HepG2 (cell line): ENCODE measurements around the gene VAT1L. TPM values are rescaled to one million over a fixed set of nuclear protein-coding genes. Genes with fewer than 3 reads are reported as not detected.

Source experiments
- ATAC-seq: fragments of 200-7000 bp; cut with Tn5 transposase; 3 replicates; pipeline ENCODE4 v1.9.1; 2020; ENCODE audit warnings: mild to moderate bottlenecking, moderate library complexity
- BruUV-seq: library from RNA; stranded (reverse); fragments of 400-500 nt; replicated peaks from 2 replicates; lab custom pipeline; 2021; lab: Mats Ljungman, UMichigan
- CTCF ChIA-PET: fragments of 300-600 bp; formaldehyde crosslinking; extraction: SDS; loops from one replicate; lab custom pipeline; 2021; ENCODE audit warnings: low total read pairs, inconsistent platforms, low intra/inter-chr PET ratio; lab: Yijun Ruan, JAX
- POLR2A ChIA-PET: fragments of 350-600 bp; sonication (Branson Sonifier 250); formaldehyde crosslinking; loops from one replicate; lab custom pipeline; 2020; ENCODE audit warnings: antibody characterized with exemption, inconsistent platforms; lab: Yijun Ruan, JAX
- DNase-seq: peaks from one replicate; pipeline ENCODE4 v3.0.0-alpha.2; 2015; ENCODE audit warnings: low spot score
- FAIRE-seq: peaks from 3 replicates; lab custom pipeline; 2011; peaks lifted over from hg19 to GRCh38; lab: Jason Lieb, UNC
- H2AFZ ChIP-seq: one replicate; pipeline ENCODE4 v1.6.1; 2011; ENCODE audit warnings: low read length, inconsistent platforms
- H3K27ac ChIP-seq: fragments of 300-600 bp; 3 replicates; pipeline ENCODE4 v1.8.0; 2011; ENCODE audit warnings: mixed run types, mild to moderate bottlenecking, mixed read lengths, low read length, inconsistent platforms; ENCODE audit not compliant: insufficient read depth; ENCODE audit errors: extremely low read length
- H3K27me3 ChIP-seq, 2 experiments: fragments of 200-600 bp in 1 of 2; 2 replicates in 1 of 2; 3 replicates in 1 of 2; pipeline versions ENCODE4 v1.6.0 to v1.8.0; 2011; ENCODE audit warnings: low read length in 2 of 2, mild to moderate bottlenecking in 2 of 2, moderate library complexity in 2 of 2, inconsistent platforms in 1 of 2; ENCODE audit not compliant: insufficient read depth in 2 of 2, control insufficient read depth in 1 of 2
- H3K36me3 ChIP-seq, 2 experiments: fragments of 200-600 bp in 1 of 2; replicated peaks in 1 of 2; 2 replicates in 1 of 2; 3 replicates in 1 of 2; pipeline versions ENCODE4 v1.5.1 to v1.8.0; 2011; ENCODE audit warnings: low read length in 2 of 2, inconsistent platforms in 1 of 2; ENCODE audit not compliant: insufficient read depth in 2 of 2, control insufficient read depth in 1 of 2
- H3K4me1 ChIP-seq: 2 replicates; pipeline ENCODE4 v1.5.1; 2012; ENCODE audit warnings: low read length, inconsistent platforms; ENCODE audit not compliant: insufficient read depth
- H3K4me2 ChIP-seq: 2 replicates; pipeline ENCODE4 v1.6.0; 2011; ENCODE audit warnings: low read depth, low read length, inconsistent platforms
- H3K4me3 ChIP-seq, 3 experiments: fragments of 200-600 bp in 1 of 3; sonication (generic), shearing (Covaris generic) in 1 of 3; replicated peaks in 1 of 3; 2 replicates each; pipeline ENCODE4 v1.5.1; 2011 to 2016; ENCODE audit warnings: low read length in 3 of 3, inconsistent platforms in 2 of 3, low read depth in 2 of 3, mild to moderate bottlenecking in 2 of 3, control low read depth in 1 of 3, mixed read lengths in 1 of 3; ENCODE audit not compliant: insufficient read depth in 1 of 3
- H3K79me2 ChIP-seq: one replicate; pipeline ENCODE4 v1.6.1; 2011; ENCODE audit warnings: low read length, inconsistent platforms; ENCODE audit not compliant: insufficient read depth
- H3K9ac ChIP-seq: 2 replicates; pipeline ENCODE4 v1.6.0; 2011; ENCODE audit warnings: mild to moderate bottlenecking, low read depth, low read length, inconsistent platforms; ENCODE audit not compliant: insufficient read depth
- H3K9me3 ChIP-seq: 2 replicates; pipeline ENCODE4 v1.5.1; 2012; ENCODE audit warnings: mild to moderate bottlenecking, low read length
- H4K20me1 ChIP-seq: 2 replicates; pipeline ENCODE4 v1.6.0; 2011; ENCODE audit warnings: inconsistent platforms, mild to moderate bottlenecking, low read length, moderate library complexity; ENCODE audit not compliant: insufficient read depth
- CTCF ChIP-seq: sonication (generic); formaldehyde crosslinking; IDR thresholded peaks from 2 replicates; pipeline ENCODE4 v1.5.0; 2020; ENCODE audit warnings: mild to moderate bottlenecking, missing genetic modification reagents, moderate library complexity
- FOXP1 ChIP-seq, 2 experiments: fragments of 450-650 bp in 1 of 2; IDR thresholded peaks; 2 replicates each; pipeline ENCODE4 v1.6.1; 2017 to 2018; ENCODE audit warnings: antibody characterized with exemption in 1 of 2
- HCFC1 ChIP-seq: fragments of 150-350 bp; IDR thresholded peaks from 2 replicates; pipeline ENCODE4 v1.6.1; 2014; ENCODE audit warnings: low read depth, low read length
- MATR3 ChIP-seq: sonication (generic); formaldehyde crosslinking; IDR thresholded peaks from 2 replicates; pipeline ENCODE4 v1.4.0; 2020; ENCODE audit warnings: missing genetic modification reagents
- NKX3-1 ChIP-seq: sonication (generic); formaldehyde crosslinking; IDR thresholded peaks from 2 replicates; pipeline ENCODE4 v1.5.0; 2020; ENCODE audit warnings: missing genetic modification reagents
- NR2F1 ChIP-seq, 2 experiments: fragments of 450-650 bp in 1 of 2; formaldehyde crosslinking in 1 of 2; IDR thresholded peaks; 2 replicates each; pipeline versions ENCODE4 v1.5.0 to v1.6.1; 2016 to 2020; ENCODE audit warnings: mild to moderate bottlenecking in 1 of 2, missing compliant biosample characterization in 1 of 2, missing genetic modification reagents in 1 of 2, moderate library complexity in 1 of 2
- RFX5 ChIP-seq: IDR thresholded peaks from 2 replicates; pipeline ENCODE4 v1.6.1; 2011; ENCODE audit warnings: low read depth, low read length, improper control_type of control experiment
- SMC3 ChIP-seq: IDR thresholded peaks from 2 replicates; pipeline ENCODE4 v1.6.1; 2011; ENCODE audit warnings: low read length, improper control_type of control experiment
- STAG1 ChIP-seq: sonication (generic); formaldehyde crosslinking; IDR thresholded peaks from 2 replicates; pipeline ENCODE4 v1.4.0; 2020; ENCODE audit warnings: missing genetic modification reagents
- ZNF501 ChIP-seq: sonication (generic); formaldehyde crosslinking; IDR thresholded peaks from 2 replicates; pipeline ENCODE4 v1.5.1; 2020; ENCODE audit warnings: mild to moderate bottlenecking, moderate library complexity, missing genetic modification reagents
- ZNF703 ChIP-seq: sonication (generic); formaldehyde crosslinking; IDR thresholded peaks from 2 replicates; pipeline ENCODE4 v1.5.1; 2020; ENCODE audit warnings: missing genetic modification reagents, mild to moderate bottlenecking, moderate library complexity, borderline replicate concordance
- ZSCAN20 ChIP-seq: sonication (generic); formaldehyde crosslinking; IDR thresholded peaks from 2 replicates; pipeline ENCODE4 v1.4.0; 2020; ENCODE audit warnings: missing genetic modification reagents, mild to moderate bottlenecking, borderline replicate concordance
- WGBS: methylation state at CpG from one replicate; pipeline ENCODE4 v1.1.6; 2017; ENCODE audit warnings: low lambda C conversion rate; 5-methylcytosine and 5-hydroxymethylcytosine counted together
- in situ Hi-C: cut with HindIII; loops from 2 replicates; pipeline ENCODE4 v1.10.0; 2017; ENCODE audit warnings: low pct_unique_long_range_greater_than_20kb; ENCODE audit not compliant: extremely low pct_ligation_motif_present
- intact Hi-C: fragments of 100-400 bp; cut with micrococcal nuclease; formaldehyde crosslinking; loops from one replicate; pipeline ENCODE4 v1.10.0; 2022; ENCODE audit not compliant: unreplicated experiment
- polyA plus RNA-seq, 8 experiments: library from polyadenylated mRNA; depleted of rRNA in 3 of 8; stranded (reverse) in 7 of 8; unstranded in 1 of 8; fragments of >200 nt; fragmentation: Illumina TruSeq in 4 of 8; extraction: Trizol in 4 of 8; gene quantifications; 2 replicates each; pipeline versions ENCODE4 v1.2.1 to v1.2.3, GENCODE V29; 2011 to 2016; ENCODE audit warnings: low read depth in 4 of 8, missing spikeins in 1 of 8, mixed read lengths in 1 of 8; ENCODE audit not compliant: insufficient read depth in 1 of 8
- total RNA-seq, 5 experiments: library from RNA; depleted of rRNA; stranded (reverse); fragments of >200 nt; fragmentation: Illumina TruSeq; extraction: Trizol; gene quantifications; 2 replicates each; pipeline ENCODE4 v1.2.3, GENCODE V29; 2016; ENCODE audit warnings: low read depth in 1 of 5

VAT1L gene
- total and polyA plus RNA-seq, 2 of the 13 experiments (the other 11 are each of a cell fraction or from before 2014, with no cell fraction given): not detected

DNA sequence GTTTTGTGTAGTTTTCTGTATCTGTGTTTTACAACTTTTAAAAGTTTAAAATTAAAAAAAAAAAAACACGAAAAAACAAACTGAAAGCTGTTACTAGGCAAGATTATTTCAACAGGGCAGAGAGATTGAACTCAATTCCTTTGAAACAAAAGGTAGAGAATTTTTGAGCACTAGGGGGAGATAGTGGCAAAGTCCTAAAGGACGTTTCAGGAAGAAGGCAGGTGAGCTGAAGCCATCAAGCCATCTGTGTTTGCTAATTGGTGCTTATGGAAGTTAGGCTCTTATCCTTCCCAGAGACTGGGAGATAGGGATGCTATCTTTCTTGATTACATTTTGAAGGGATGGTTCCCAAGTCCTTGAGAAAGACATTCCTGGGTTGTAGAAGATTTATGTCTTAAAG, 163.4 kb downstream of the VAT1L start:
- intact Hi-C loops: loop anchor here (1.0 kb wide), 3 partner anchors 47 to 149 kb away; no protein-coding TSS in a partner anchor
- in situ Hi-C loops: loop anchor here (25.0 kb wide), 2 partner anchors 164 to 714 kb away; partner anchors contain the start of gene VAT1L
- 0% methylated on average over 2 of the region's 2 CpGs for WGBS
- no peak overlapping the region for H2AFZ ChIP-seq
- no peak overlapping the region for H3K27ac ChIP-seq
- no peaks in the 10 kb centered on the region for H3K36me3 ChIP-seq
- FAIRE-seq (peak; percentile 34), ATAC-seq (peak; percentile 83), DNase-seq (peak; percentile 50)
- H3K79me2 ChIP-seq: no peaks in the 10 kb centered on the region
- H4K20me1 ChIP-seq: no peaks in the 10 kb centered on the region
- TF ChIP-seq ZSCAN20 (CRISPR knock-in tag) (no peak), RFX5 (peak; percentile 20; the same call in 1 of the 2 replicates), ZNF501 (no peak), NKX3-1 (CRISPR knock-in tag) (no peak), FOXP1 (IDR thresholded peaks at IDR 0.05) (no peak), FOXP1 (CRISPR knock-in tag; IDR thresholded peaks at IDR 0.05) (no peak), NR2F1 (CRISPR knock-in tag; IDR thresholded peaks at IDR 0.05) (no peak), ZNF703 (CRISPR knock-in tag) (no peak), SMC3 (peak; percentile 40; the same call in 1 of the 2 replicates), STAG1 (CRISPR knock-in tag) (peak; percentile 58), CTCF (peak; percentile 57), HCFC1 (no peak), MATR3 (CRISPR knock-in tag) (no peak)
- no peak overlapping the region for H3K9ac ChIP-seq
- H3K9me3 ChIP-seq: no peaks in the 10 kb centered on the region
- H3K27me3 ChIP-seq: peaks cover 0 to 20% of the 10 kb centered on the region in 2 experiments; a peak in 3 of 5 replicates
- no peak overlapping the region for H3K4me2 ChIP-seq
- POLR2A ChIA-PET: no interaction called here
- BruUV-seq: no TSS peak
- CTCF ChIA-PET: no interaction called here
- no peak overlapping the region for H3K4me3 ChIP-seq
- no peaks in the 10 kb centered on the region for H3K4me1 ChIP-seq
